OCI-LY1 (cell line): ENCODE measurements around the gene IL1RAPL2.

Experiments
- H2AFZ ChIP-seq: fragments of 200-600 bp; sonication (generic), shearing (Covaris generic); 2 replicates; pipeline ENCODE4 v1.6.0; 2014; ENCODE audit warnings: antibody characterized with exemption, mild to moderate bottlenecking, low read length
- H3F3A ChIP-seq: fragments of 200-600 bp; sonication (generic), shearing (Covaris generic); 2 replicates; pipeline ENCODE4 v1.6.0; 2014; ENCODE audit warnings: mild to moderate bottlenecking, antibody characterized with exemption, low read length, moderate library complexity; ENCODE audit not compliant: insufficient read depth
- H3K27ac ChIP-seq: fragments of 200-600 bp; sonication (generic); 2 replicates; pipeline ENCODE4 v1.5.1; 2014; ENCODE audit warnings: low read length, mixed run types, mild to moderate bottlenecking, low read depth; ENCODE audit not compliant: poor library complexity, severe bottlenecking
- H3K27me3 ChIP-seq: fragments of 200-600 bp; sonication (generic); 2 replicates; pipeline ENCODE4 v1.6.0; 2014; ENCODE audit warnings: antibody characterized with exemption, mild to moderate bottlenecking, low read length, moderate library complexity; ENCODE audit not compliant: insufficient read depth
- H3K36me3 ChIP-seq: fragments of 200-600 bp; sonication (generic); 2 replicates; pipeline ENCODE4 v1.6.1; 2014; ENCODE audit warnings: mild to moderate bottlenecking, antibody characterized with exemption, low read length, moderate library complexity, mixed read lengths; ENCODE audit not compliant: insufficient read depth
- H3K4me1 ChIP-seq: fragments of 200-600 bp; sonication (generic); 2 replicates; pipeline ENCODE4 v1.5.1; 2014; ENCODE audit warnings: mild to moderate bottlenecking, low read length, moderate library complexity; ENCODE audit not compliant: insufficient read depth, severe bottlenecking
- H3K4me2 ChIP-seq: fragments of 200-600 bp; sonication (generic), shearing (Covaris generic); 2 replicates; pipeline ENCODE4 v1.6.1; 2014; ENCODE audit warnings: low read length
- H3K4me3 ChIP-seq: fragments of 200-600 bp; sonication (generic); 2 replicates; pipeline ENCODE4 v1.5.1; 2014; ENCODE audit warnings: low read length, low read depth, mild to moderate bottlenecking, mixed read lengths; ENCODE audit not compliant: poor library complexity, severe bottlenecking
- H3K79me2 ChIP-seq: fragments of 200-600 bp; shearing (Covaris generic); 2 replicates; pipeline ENCODE4 v1.6.1; 2016; ENCODE audit warnings: mixed run types, low read length, mixed read lengths; ENCODE audit not compliant: insufficient read depth
- H3K9ac ChIP-seq: fragments of 200-600 bp; sonication (generic), shearing (Covaris generic); 2 replicates; pipeline ENCODE4 v1.6.1; 2014; ENCODE audit warnings: mild to moderate bottlenecking, low read length, mixed read lengths
- H3K9me2 ChIP-seq: fragments of 200-600 bp; sonication (generic), shearing (Covaris generic); 2 replicates; pipeline ENCODE4 v1.6.1; 2014; ENCODE audit warnings: low read depth, mild to moderate bottlenecking, low read length, mixed read lengths
- H3K9me3 ChIP-seq: fragments of 200-600 bp; shearing (Covaris generic); 2 replicates; pipeline ENCODE4 v1.6.1; 2014; ENCODE audit warnings: low read length, mixed read lengths
- H4K20me1 ChIP-seq: fragments of 200-600 bp; sonication (generic), shearing (Covaris generic); 2 replicates; pipeline ENCODE4 v1.6.0; 2016; ENCODE audit warnings: mild to moderate bottlenecking, low read length; ENCODE audit not compliant: insufficient read depth
- CTCF ChIP-seq: fragments of 200-600 bp; sonication (generic), shearing (Covaris generic); IDR thresholded peaks from 2 replicates; pipeline ENCODE4 v1.5.1; 2017; ENCODE audit warnings: mild to moderate bottlenecking, antibody characterized with exemption, low read length, moderate library complexity, mixed read lengths
- EZH2 ChIP-seq: fragments of 200-600 bp; sonication (generic), shearing (Covaris generic); IDR thresholded peaks from 2 replicates; pipeline ENCODE4 v1.8.0; 2017; ENCODE audit warnings: borderline replicate concordance, mixed run types, mild to moderate bottlenecking, antibody characterized with exemption, low read length, moderate library complexity, mixed read lengths

The IL1RAPL2 gene

GRCh38 chrX:105468741-105469140 is 902.7 kb downstream of the IL1RAPL2 start:
- no peaks in the 10 kb centered on the region for H3K4me1 ChIP-seq
- H3K9me2 ChIP-seq: no peaks in the 10 kb centered on the region
- H4K20me1 ChIP-seq: no peaks in the 10 kb centered on the region
- H3K9ac ChIP-seq: no peak overlapping the region
- no peaks in the 10 kb centered on the region for H3K79me2 ChIP-seq
- no peak overlapping the region for H3K4me2 ChIP-seq
- H3K27ac ChIP-seq: no peak overlapping the region
- H3F3A ChIP-seq: no peaks in the 10 kb centered on the region
- no peaks in the 10 kb centered on the region for H3K27me3 ChIP-seq
- no peaks in the 10 kb centered on the region for H3K9me3 ChIP-seq
- H3K36me3 ChIP-seq: no peaks in the 10 kb centered on the region
- H3K4me3 ChIP-seq: no peak overlapping the region
- no peak for TF ChIP-seq EZH2
- no peak overlapping the region for H2AFZ ChIP-seq

DNA sequence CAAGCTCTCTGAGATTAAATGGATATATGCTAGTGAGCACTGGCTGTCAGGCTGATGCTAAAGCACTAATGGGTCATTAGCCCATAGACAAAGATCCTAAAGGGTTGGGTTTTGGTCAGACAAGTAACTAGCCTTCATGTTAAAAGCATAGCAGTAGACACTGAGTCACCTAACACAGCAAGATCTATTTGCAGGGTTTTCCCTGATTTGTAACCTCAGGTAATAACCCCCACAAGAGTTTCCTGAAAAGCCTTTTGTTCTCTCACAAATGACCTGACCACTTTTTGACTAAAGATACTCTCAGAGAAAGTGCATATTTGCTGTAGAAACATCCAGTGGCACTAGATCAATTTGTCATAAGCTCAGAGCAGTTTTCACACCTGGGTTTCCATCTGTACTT is 905.6 kb downstream of the IL1RAPL2 start:
- H3K4me3 ChIP-seq: no peak overlapping the region
- no peaks in the 10 kb centered on the region for H3K9me2 ChIP-seq
- no peak overlapping the region for H3K9ac ChIP-seq
- H4K20me1 ChIP-seq: no peaks in the 10 kb centered on the region
- no peaks in the 10 kb centered on the region for H3K36me3 ChIP-seq
- H3F3A ChIP-seq: no peaks in the 10 kb centered on the region
- TF ChIP-seq CTCF: no peak
- no peak for TF ChIP-seq EZH2
- no peaks in the 10 kb centered on the region for H3K79me2 ChIP-seq
- H3K27ac ChIP-seq: no peak overlapping the region
- H3K9me3 ChIP-seq: no peaks in the 10 kb centered on the region
- H2AFZ ChIP-seq: no peak overlapping the region
- H3K4me1 ChIP-seq: no peaks in the 10 kb centered on the region
- H3K4me2 ChIP-seq: no peak overlapping the region
- no peaks in the 10 kb centered on the region for H3K27me3 ChIP-seq

DNA sequence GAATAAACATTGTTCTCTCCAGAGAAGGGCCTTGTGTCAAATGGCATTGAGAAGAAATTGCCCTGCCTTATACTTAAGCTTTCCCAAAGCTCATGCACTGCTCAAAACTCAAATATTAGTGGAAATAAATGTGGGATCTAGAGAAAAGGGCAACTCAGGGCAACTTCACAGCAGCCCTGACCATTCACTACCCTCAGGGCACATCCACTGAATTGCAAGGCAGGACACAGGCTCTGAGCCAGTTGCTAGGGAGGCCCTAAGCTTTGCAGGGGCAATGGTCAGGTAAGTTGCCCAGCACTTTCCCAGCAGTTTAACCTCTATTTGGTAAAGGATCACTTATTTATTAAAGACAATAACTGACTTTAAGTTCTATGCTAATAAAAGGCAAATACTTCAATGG is 909.8 kb downstream of the IL1RAPL2 start:
- Histone ChIP-seq H3K9me3 (no peaks in the 10 kb centered on the region), H3K4me3 (no peak overlapping the region), H3K4me1 (no peaks in the 10 kb centered on the region), H3K79me2 (no peaks in the 10 kb centered on the region), H3F3A (no peaks in the 10 kb centered on the region), H3K9me2 (no peaks in the 10 kb centered on the region), H3K27ac (no peak overlapping the region), H3K9ac (no peak overlapping the region), H3K4me2 (no peak overlapping the region), H4K20me1 (no peaks in the 10 kb centered on the region), H3K36me3 (no peaks in the 10 kb centered on the region), H2AFZ (no peak overlapping the region), H3K27me3 (no peaks in the 10 kb centered on the region)
- no peak for TF ChIP-seq CTCF
- no peak for TF ChIP-seq EZH2

- TF ChIP-seq CTCF (no peak), EZH2 (no peak)
- no peak overlapping the region for H3K4me2 ChIP-seq
- no peaks in the 10 kb centered on the region for H3K27me3 ChIP-seq
- no peaks in the 10 kb centered on the region for H3K4me1 ChIP-seq
- H3F3A ChIP-seq: no peaks in the 10 kb centered on the region
- H2AFZ ChIP-seq: no peak overlapping the region
- H3K9ac ChIP-seq: no peak overlapping the region
- H3K79me2 ChIP-seq: no peaks in the 10 kb centered on the region
- no peaks in the 10 kb centered on the region for H3K9me2 ChIP-seq
- H3K27ac ChIP-seq: no peak overlapping the region
- no peaks in the 10 kb centered on the region for H3K9me3 ChIP-seq
- H3K36me3 ChIP-seq: no peaks in the 10 kb centered on the region
- no peaks in the 10 kb centered on the region for H4K20me1 ChIP-seq
- no peak overlapping the region for H3K4me3 ChIP-seq
Observed at GRCh38 chrX:105477351-105477750, 911.4 kb downstream of the IL1RAPL2 start.
